ENCODE data around the gene FBLN5.

DNA sequence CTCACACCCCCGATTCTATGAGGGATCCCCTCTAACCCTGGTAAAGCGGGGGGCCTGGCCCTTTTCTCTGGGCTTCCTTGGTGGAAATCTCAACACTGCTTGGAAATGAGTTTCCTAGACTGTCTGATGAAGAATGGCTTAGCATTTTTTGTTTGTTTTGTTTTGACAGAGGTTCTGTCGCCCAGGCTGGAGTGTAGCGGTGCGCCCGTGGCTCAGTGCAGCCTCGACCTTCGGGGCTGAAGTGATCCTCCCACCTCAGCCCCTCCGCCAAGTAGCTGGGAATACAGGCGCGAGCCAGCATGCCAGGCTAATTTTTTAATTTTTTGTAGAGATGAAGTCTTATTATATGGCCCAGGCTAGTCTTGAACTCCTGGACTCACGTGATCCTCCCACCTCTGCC lies 110.4 kb downstream of the FBLN5 start:
- TF ChIP-seq RAD21 (IDR thresholded peaks at IDR 0.05): no peak
- no peak for TF ChIP-seq CTCF (IDR thresholded peaks at IDR 0.05; ENCODE audit: low read depth, low read length, missing input control)
- TF ChIP-seq JUND (IDR thresholded peaks at IDR 0.05): no peak
- TF ChIP-seq HNF4G (IDR thresholded peaks at IDR 0.05): no peak
- TF ChIP-seq, protein P1, sequence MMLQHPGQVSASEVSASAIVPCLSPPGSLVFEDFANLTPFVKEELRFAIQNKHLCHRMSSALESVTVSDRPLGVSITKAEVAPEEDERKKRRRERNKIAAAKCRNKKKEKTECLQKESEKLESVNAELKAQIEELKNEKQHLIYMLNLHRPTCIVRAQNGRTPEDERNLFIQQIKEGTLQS (IDR thresholded peaks at IDR 0.05): no peak
- TF ChIP-seq GABPA (IDR thresholded peaks at IDR 0.05 in 1 of 2, conservative IDR thresholded peaks at IDR 0.05 in 1 of 2): no peak

Data from liver (tissue), 3 donors.